Skin epidermis (tissue), 12 donors: ENCODE measurements around the gene KIF2C.
"Not testable (repeated sequence)": the region's sequence is repeated elsewhere in the genome, so short reads cannot be mapped to it uniquely, and the experiment has no call there.

Experiments
- H3K27ac ChIP-seq, 21 experiments: fragments of 200-600 bp; sonication (generic) in 11 of 21; one replicate each; pipeline ENCODE4 v1.5.0; 2020; ENCODE audit warnings: mild to moderate bottlenecking in 3 of 21, inconsistent platforms in 2 of 21, moderate library complexity in 2 of 21
- H3K4me3 ChIP-seq, 7 experiments: fragments of 200-600 bp; sonication (generic) in 2 of 7; one replicate each; pipeline ENCODE4 v1.5.0; 2020; ENCODE audit warnings: inconsistent platforms in 2 of 7, mild to moderate bottlenecking in 2 of 7, moderate library complexity in 1 of 7

KIF2C gene

DNA sequence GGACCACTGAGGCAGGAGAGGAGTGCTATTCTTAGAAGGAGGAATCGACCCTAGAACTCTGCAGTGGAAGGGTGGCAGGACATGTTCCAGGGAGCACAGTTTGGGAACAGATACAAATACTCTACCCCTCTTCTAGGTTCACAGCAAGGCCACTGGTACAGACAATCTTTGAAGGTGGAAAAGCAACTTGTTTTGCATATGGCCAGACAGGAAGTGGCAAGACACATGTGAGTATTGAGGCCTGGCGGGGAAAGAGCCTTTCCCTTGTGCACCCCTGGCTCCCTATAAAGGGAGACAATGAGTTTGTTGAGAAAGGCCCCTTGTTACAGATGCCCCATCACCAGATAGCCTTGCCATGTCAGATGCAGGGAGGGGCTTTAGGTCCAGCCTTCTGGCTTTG lies 17.8 kb downstream of the KIF2C start:
- no peak overlapping the region for H3K27ac ChIP-seq

GRCh38 chr1:44759077-44759476 lies 19.4 kb downstream of the KIF2C start:
- H3K4me3 ChIP-seq = no peak overlapping the region
- H3K27ac ChIP-seq = no peak overlapping the region

More for the DNA sequence above, 17.8 kb downstream of the KIF2C start:
- H3K4me3 ChIP-seq = no peak overlapping the region

DNA sequence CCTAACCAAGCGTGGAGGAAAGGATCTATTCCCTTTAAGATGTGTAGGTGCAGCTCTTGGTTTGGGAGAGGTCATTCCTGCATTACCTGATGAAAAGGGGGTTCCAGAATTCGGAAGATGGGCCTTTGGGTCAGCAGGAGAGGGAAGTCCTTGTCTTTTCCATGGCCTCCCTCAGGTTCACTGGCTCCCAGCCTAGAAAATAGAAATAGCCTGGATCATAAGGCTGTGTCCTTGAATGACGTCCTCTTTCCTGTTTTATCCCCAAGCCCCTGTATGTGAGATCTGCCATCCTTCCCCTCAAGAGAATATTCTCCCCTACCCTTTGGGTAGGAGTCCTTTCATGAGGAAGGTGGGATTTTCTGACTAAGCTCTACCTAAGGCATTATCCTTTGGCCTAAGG lies 21.2 kb downstream of the KIF2C start:
- H3K27ac ChIP-seq = no peak overlapping the region
- H3K4me3 ChIP-seq = no peak overlapping the region

GRCh38 chr1:44766421-44766820 lies 26.8 kb downstream of the KIF2C start:
- H3K4me3 ChIP-seq, H3K27ac ChIP-seq: not testable (repeated sequence)

- H3K4me3 ChIP-seq = peak within 1 kb of the TSS; percentile 68 to 89 (median 81)
- H3K27ac ChIP-seq = peak within 1 kb of the TSS; percentile 87 to 98 (median 95)
Measured at GRCh38 chr1:44775078-44775929, 35.7 kb downstream of the KIF2C start, which contains the start of gene RPS8. RPS8 (plus strand) TSS chr1:44775540; CDS start chr1:44775597, 57 bp downstream.

DNA sequence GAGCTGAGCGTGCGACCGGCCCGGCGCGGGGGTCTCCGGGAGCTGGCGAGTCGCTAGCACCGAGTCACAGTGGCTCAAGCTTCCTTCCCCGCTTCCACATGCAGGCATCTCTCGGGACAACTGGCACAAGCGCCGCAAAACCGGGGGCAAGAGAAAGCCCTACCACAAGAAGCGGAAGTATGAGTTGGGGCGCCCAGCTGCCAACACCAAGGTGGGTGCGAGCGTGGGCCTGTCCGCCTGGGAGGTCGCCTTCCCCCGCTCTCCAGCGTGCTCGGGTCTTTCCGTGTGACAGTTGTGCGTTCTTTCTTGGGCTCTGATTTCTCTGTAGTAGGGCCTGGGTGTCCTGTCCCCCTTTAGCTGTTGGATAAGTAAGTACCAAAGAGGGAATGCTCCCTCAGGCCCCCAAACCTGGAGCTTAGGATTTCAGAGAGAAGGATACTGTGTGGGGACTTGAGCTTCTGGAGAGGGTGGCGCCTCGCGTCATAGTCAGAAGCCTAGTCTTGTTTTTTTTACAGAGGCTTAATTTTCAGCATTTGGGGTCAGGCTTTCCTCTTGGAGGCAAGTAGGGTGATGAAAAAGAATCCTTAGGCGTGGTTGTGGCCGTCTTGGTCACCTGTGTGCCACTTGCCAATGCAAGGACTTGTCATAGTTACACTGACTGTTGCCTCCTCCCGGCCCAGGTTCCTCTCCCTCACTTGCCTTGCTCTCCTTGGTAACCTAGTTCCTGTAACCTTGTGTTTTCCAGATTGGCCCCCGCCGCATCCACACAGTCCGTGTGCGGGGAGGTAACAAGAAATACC lies 36.5 kb downstream of the KIF2C start:
- Histone ChIP-seq H3K27ac (peak overlapping the region; percentile 87 to 98 (median 95)), H3K4me3 (peak overlapping the region; percentile 68 to 89 (median 81))

DNA sequence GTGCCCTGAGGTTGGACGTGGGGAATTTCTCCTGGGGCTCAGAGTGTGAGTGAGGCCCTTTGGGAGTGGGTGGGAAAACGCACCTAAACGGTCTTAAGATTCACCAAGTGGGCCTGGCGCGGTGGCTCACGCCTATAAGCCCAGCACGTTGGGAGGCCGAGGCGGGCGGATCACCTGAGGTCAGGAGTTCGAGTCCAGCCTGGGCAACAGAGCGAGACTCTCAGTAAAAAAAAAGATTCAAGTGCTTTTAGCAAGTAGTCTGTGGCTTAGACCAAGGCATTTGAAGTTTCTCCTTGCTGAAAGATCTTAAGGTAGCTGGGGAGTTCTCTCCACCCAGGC lies 37.1 kb downstream of the KIF2C start:
- peak overlapping the region; percentile 87 to 98 (median 95) for H3K27ac ChIP-seq
- H3K4me3 ChIP-seq = peak overlapping the region; percentile 68 to 89 (median 81)

DNA sequence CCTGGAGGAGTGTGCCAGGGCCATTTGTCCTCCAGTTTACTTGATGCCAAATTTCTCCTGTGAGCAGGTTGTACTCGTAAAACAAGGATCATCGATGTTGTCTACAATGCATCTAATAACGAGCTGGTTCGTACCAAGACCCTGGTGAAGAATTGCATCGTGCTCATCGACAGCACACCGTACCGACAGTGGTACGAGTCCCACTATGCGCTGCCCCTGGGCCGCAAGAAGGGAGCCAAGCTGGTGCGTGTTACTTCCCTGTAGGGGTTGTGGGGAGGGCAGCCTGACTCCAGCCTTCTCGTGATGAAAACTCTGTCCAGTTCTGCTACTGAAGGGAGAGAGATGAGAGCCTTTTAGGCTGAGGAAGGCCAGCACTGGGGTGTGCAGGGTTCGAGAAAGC lies 37.9 kb downstream of the KIF2C start:
- Histone ChIP-seq H3K27ac (peak overlapping the region in 4 of 21 experiments; percentile 14 to 98 (median 94)), H3K4me3 (peak overlapping the region in 3 of 7 experiments; percentile 8 to 87 (median 73))

GRCh38 chr1:44777969-44778635 lies 38.5 kb downstream of the KIF2C start:
- peak overlapping the region in 2 of 21 experiments; percentile 14 to 92 for H3K27ac ChIP-seq
- H3K4me3 ChIP-seq = no peak overlapping the region

- H3K27ac ChIP-seq = no peak overlapping the region
- H3K4me3 ChIP-seq = no peak overlapping the region
Measured at GRCh38 chr1:44778705-44779576, 39.3 kb downstream of the KIF2C start.

DNA sequence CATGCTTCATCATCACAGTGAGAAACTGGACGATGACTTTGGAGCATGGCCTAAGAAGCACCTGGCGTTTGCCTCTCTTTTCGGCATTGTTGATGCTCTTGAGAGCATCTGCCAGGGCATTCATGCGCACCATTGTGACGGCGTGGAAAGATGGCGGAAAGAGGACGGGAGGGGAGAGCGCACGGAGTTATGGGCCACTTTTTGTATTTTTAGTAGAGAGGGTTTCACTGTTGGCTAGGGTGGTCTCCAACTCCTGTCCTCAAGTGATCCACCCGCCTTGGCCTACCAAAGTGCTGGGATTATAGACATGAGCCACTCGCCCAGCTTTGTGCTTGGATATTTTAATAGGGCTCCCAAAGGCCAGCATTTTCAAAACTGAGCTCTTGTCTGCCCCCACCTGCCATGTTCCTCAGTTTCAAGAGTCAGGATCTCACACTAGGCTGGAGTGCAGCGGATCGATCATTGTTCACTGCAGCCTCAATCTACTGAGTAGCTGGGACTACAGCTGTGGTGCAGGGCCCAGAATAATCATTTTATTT lies 41.0 kb downstream of the KIF2C start:
- Histone ChIP-seq H3K4me3 (no peak overlapping the region), H3K27ac (no peak overlapping the region)

DNA sequence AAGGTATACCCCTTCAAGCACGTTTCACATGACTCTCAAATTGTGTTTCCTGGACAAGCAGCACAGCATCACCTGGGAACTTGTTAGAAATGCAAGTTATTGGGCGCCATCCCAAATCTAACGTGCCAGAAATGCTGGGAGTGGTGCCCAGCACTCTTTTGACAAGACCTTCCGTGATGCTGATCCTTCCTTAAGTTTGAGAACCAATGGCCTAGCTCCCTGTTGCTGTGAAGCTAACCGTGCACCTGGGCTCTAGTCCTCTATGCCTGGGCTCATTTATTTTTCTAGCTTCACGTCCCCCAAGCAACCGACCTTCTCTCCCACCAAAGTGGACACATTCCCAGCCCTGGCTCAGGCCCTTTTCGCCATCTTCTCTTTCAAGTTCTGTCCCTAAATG lies 44.1 kb downstream of the KIF2C start:
- Histone ChIP-seq H3K27ac (peak overlapping the region in 17 of 21 experiments; percentile 22 to 81 (median 57)), H3K4me3 (peak overlapping the region in 6 of 7 experiments; percentile 27 to 48 (median 39))

DNA sequence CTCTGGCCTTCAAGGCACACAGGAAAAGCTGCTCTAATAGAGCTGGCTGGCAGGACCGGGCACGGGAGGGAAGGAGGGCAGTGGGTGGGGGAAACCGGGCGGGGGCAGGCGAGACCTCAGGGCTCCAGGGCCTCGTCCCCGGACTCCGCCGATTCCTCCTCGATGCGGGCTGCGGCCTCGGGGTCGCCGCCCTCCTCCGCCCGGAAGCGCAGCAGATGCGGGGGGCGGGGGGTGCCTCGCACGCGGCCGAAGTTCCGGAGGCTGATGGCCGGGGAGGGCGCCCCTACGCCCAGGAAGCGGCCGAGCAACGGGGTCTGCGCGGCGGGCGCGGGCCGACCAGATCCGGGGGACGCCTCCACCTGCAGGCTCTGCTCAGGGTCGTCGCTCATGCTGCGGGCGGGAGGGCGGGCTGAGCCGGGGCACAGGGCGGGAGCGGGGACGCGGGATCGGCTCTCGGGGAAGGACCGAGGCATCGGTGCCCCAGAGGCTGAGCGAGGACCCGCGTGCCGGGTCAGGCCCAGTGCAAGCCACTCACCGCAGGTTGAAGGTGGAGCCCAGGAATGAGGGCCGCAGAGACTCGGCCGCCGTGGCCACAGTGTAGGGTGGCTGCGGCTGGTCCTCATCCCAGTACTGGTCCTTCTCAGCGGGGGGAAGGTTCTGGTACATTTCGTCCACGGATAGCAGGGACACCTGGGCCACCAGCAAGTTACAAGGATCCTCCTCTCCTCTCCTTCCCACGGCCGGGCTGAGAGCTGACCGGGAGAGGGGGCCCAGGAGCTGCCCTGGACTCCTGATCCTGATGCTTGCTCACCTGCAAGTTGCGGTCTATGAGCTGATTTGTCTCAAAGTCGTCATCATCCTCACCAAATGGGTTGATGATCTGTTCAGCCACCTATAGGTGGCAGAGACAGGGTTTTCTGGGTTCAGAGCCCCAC lies 44.7 kb downstream of the KIF2C start:
- Histone ChIP-seq H3K4me3 (peak overlapping the region; percentile 27 to 48 (median 39)), H3K27ac (peak overlapping the region in 17 of 21 experiments; percentile 22 to 81 (median 57))

GRCh38 chr1:44785029-44785380 lies 45.4 kb downstream of the KIF2C start:
- H3K27ac ChIP-seq = peak overlapping the region in 1 of 21 experiments; percentile 51
- no peak overlapping the region for H3K4me3 ChIP-seq

- Histone ChIP-seq H3K27ac (peak overlapping the region in 7 of 21 experiments; percentile 2 to 78 (median 18)), H3K4me3 (peak overlapping the region in 4 of 7 experiments; percentile 28 to 42 (median 36))
Measured at GRCh38 chr1:44785501-44786137, 46.0 kb downstream of the KIF2C start.

- H3K4me3 ChIP-seq = peak overlapping the region; percentile 12 to 42 (median 31)
- peak overlapping the region in 15 of 21 experiments; percentile 2 to 78 (median 22) for H3K27ac ChIP-seq
Measured at GRCh38 chr1:44786138-44786840, 46.7 kb downstream of the KIF2C start.
